Activated T-cell treated with anti-CD3 and anti-CD28 coated beads, Interleukin-2, amount 50 U/mL, for 4 hours (primary cell): ENCODE results near the gene BMP5. TPM values are rescaled to one million over a fixed set of nuclear protein-coding genes. Genes with fewer than 3 reads are reported as not detected.

Source experiments
- ATAC-seq, 2 donors: fragments of 200-7000 bp; cut with Tn5 transposase; one replicate each; pipeline ENCODE4 v1.10.0; 2021
- DNase-seq: peaks from one replicate; pipeline ENCODE4 v3.0.0-alpha.2; 2020
- H3K27me3 Mint-ChIP-seq: one replicate; pipeline ENCODE4 v1.8.0; 2021; ENCODE audit warnings: low read depth, mixed read lengths
- H3K36me3 Mint-ChIP-seq: one replicate; pipeline ENCODE4 v1.8.0; 2022; ENCODE audit warnings: mixed read lengths; ENCODE audit not compliant: insufficient read depth
- H3K4me1 Mint-ChIP-seq: one replicate; pipeline ENCODE4 v1.8.0; 2021; ENCODE audit warnings: low read depth, mixed read lengths
- H3K4me3 Mint-ChIP-seq: one replicate; pipeline ENCODE4 v1.8.0; 2021; ENCODE audit warnings: mild to moderate bottlenecking, moderate library complexity, mixed read lengths
- H3K9me3 Mint-ChIP-seq: one replicate; pipeline ENCODE4 v1.8.0; 2021; ENCODE audit warnings: mixed read lengths
- total RNA-seq, 3 donors: library from RNA; stranded (reverse); gene quantifications; one replicate each; pipeline ENCODE4 v1.2.1, GENCODE V29; 2021

The BMP5 gene
- total RNA-seq, 3 donors from 2014 or later, result not detected

DNA sequence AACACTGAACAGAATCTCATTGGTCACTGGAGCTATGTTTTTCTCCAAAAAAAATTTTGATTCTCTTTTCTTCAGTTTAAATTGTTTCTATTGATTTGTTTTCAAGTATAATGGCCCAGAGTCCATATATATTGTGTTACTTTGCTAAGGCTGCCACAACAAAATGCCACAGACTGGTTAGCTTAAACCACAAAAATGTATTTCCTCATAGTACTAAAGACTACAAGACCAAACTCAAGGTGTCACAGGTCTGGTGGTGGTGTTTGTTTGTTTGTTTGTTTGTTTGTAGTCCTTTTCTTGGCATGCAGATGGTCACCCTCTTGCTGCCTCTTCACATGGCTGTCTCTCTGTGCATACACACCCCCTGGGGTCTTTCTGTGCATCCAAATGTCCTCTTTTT, 34.0 kb downstream of the BMP5 start:
- H3K4me1 Mint-ChIP-seq, result no peaks in the 10 kb centered on the region
- H3K9me3 Mint-ChIP-seq, result no peaks in the 10 kb centered on the region
- H3K4me3 Mint-ChIP-seq, result no peak overlapping the region
- DNase-seq (no peak), ATAC-seq (no peak)
- no peaks in the 10 kb centered on the region for H3K36me3 Mint-ChIP-seq
- no peaks in the 10 kb centered on the region for H3K27me3 Mint-ChIP-seq

DNA sequence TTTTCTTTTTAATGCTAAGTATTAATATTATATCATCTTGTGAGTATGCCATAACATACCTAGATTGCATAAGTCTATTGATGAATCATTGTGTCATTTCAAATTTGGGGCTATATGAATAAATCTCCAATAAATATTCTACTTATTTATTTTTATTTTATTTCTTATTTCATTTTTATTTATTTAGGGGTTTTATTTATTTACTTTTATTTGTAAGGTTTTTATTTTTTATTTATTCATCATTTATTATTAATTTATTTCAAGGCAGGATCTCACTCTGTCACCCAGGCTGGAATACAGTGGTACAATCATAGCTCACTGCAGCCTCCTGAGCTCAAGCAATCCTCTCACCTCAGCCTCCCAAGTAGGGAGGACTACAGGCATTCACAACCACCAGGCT, 36.3 kb downstream of the BMP5 start:
- Mint-ChIP-seq H3K4me1 (no peaks in the 10 kb centered on the region), H3K27me3 (no peaks in the 10 kb centered on the region), H3K4me3 (no peak overlapping the region), H3K9me3 (no peaks in the 10 kb centered on the region), H3K36me3 (no peaks in the 10 kb centered on the region)
- no peak for ATAC-seq
- DNase-seq, result no peak

DNA sequence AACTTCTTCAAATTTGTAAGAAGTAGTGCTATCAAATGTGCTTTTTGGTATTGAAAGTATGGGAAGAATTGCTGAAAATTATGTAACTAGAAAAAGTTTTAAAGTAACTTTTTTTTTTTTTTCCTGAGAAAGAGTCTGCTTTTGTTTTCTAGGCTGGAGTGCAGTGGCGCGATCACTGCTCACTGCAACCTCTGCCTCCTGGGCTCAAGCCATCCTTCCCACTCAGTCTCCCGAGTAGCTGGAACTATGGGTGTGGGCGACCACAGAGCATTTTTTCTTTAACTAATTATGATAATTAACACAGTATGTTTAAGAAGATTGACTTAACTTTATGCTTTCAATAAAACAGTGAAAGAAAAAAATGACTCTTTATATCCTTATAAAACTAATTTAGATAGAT, 38.4 kb downstream of the BMP5 start:
- no peak overlapping the region for H3K4me3 Mint-ChIP-seq
- H3K36me3 Mint-ChIP-seq, result no peaks in the 10 kb centered on the region
- ATAC-seq (no peak), DNase-seq (no peak)
- H3K4me1 Mint-ChIP-seq, result no peaks in the 10 kb centered on the region
- no peaks in the 10 kb centered on the region for H3K27me3 Mint-ChIP-seq
- H3K9me3 Mint-ChIP-seq, result peaks cover 3% of the 10 kb centered on the region

DNA sequence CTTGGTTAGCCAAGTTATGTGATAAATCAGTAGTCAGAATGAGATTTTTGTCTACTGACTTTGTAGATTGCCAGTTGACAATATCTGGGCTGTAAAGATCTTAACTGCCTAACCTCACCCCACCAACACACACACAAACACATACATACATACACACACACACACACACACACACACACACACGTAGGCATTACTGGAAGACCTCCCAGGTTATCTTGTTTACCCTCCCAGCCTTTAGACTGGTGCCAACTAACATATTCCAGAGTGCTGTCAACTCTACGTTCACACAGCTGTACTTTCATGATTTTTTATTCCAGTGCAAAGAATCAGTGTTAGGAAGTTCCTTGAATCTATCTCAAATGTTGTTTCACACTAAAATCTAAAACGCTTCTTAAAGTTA, 38.9 kb downstream of the BMP5 start:
- ATAC-seq (no peak), DNase-seq (no peak)
- Mint-ChIP-seq H3K4me3 (no peak overlapping the region), H3K36me3 (no peaks in the 10 kb centered on the region), H3K9me3 (peaks cover 3% of the 10 kb centered on the region), H3K27me3 (no peaks in the 10 kb centered on the region), H3K4me1 (no peaks in the 10 kb centered on the region)

DNA sequence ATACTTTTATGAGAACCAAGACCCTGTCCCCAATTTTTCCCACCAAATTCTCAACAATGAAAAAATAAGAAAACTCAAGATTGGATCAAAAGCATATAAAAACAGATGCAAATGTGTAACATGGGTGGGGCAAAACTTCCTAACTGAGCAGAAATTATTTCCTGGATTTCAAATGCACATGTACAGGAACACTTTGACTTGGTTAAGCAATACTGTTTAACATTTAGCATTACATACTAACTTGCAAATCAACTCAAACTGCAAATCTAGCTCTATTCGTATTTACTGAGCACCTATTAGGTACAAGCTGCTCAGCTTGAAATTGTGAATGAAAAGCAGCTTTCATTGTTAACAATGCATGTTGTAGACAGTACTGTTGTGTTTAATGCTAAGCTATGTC, 40.2 kb downstream of the BMP5 start:
- no peaks in the 10 kb centered on the region for H3K36me3 Mint-ChIP-seq
- ATAC-seq, result no peak

DNA sequence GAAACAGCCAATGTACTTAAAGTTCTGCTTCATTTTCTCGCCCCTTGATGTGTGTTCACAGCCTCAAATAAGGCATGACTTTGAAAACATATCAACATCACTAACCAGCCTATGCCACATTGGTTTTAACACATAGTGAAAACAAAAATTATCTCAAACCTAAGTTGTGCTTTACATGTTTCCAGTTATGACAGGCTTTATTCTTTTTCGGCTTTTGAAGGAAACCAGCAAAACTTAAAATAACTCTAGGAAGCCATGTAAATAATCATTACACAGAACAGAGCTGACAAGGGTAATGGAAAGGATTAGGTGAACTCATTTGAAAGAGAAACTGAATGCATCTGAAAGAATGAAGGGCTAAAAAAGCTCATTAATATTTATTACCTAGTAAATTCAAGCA, 42.1 kb downstream of the BMP5 start:
- no peaks in the 10 kb centered on the region for H3K36me3 Mint-ChIP-seq
- DNase-seq (no peak), ATAC-seq (no peak)
- H3K9me3 Mint-ChIP-seq, result peaks cover 3% of the 10 kb centered on the region
- no peak overlapping the region for H3K4me3 Mint-ChIP-seq
- no peaks in the 10 kb centered on the region for H3K27me3 Mint-ChIP-seq
- H3K4me1 Mint-ChIP-seq, result no peaks in the 10 kb centered on the region

More for the DNA sequence above, 40.2 kb downstream of the BMP5 start:
- no peaks in the 10 kb centered on the region for H3K27me3 Mint-ChIP-seq
- H3K9me3 Mint-ChIP-seq, result peaks cover 3% of the 10 kb centered on the region
- H3K4me1 Mint-ChIP-seq, result no peaks in the 10 kb centered on the region
- DNase-seq, result no peak
- H3K4me3 Mint-ChIP-seq, result no peak overlapping the region

DNA sequence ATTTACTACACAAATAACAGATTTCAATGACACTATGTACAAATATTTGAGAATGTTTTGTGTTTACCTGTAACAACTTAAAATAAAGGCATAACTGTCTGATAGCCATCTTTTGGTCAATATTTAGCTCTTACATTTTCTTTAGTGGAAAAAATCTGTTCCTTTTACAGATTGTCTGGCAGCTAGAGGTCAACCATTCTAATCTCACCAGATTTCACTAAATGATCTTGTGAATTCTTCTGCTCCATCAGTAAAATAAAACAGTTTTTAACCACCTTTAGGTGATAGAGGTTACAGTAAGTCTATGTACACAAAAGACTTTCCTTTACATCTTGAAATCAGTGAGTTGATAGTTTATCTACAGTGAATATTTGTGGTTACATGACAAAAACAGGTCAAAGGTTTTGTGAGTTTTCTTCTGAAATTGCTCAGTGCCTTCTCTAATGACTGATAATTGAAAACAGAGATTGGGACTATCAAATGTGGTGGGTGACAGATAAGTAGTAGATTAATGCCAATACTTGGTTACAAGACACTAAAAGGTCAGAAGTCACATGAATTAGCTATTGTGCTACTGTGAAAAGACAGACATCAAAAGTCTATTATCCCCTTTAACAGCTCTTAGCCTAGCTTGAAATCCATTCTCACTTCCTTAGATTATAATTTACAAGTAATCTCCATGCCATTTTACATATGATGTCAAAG, 47.4 kb downstream of the BMP5 start:
- Mint-ChIP-seq H3K27me3 (no peaks in the 10 kb centered on the region), H3K36me3 (no peaks in the 10 kb centered on the region), H3K4me3 (no peak overlapping the region), H3K4me1 (no peaks in the 10 kb centered on the region), H3K9me3 (peaks cover 8% of the 10 kb centered on the region)
- ATAC-seq (no peak), DNase-seq (no peak)

DNA sequence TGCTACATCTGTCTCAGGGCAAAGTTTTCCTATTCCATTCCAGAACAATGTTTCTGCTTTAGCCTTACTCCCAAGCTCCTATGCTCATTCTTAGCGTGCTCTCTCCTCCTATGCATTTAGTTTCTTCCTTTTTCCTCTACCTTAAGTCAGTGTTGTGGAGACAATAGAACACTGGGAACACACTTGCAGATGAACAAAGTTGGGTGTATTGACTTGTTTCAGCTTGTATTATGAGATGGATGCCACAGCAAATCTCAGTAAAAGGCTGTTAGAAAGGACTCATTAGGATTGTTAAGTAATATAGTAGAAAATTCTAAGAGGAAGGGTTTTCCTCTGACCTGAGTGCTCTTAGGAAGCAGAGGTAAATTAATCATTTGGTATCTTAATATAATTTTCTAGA, 48.4 kb downstream of the BMP5 start:
- Mint-ChIP-seq H3K4me3 (no peak overlapping the region), H3K36me3 (no peaks in the 10 kb centered on the region), H3K4me1 (no peaks in the 10 kb centered on the region), H3K27me3 (no peaks in the 10 kb centered on the region), H3K9me3 (peaks cover 8% of the 10 kb centered on the region)
- DNase-seq, result no peak
- no peak for ATAC-seq

DNA sequence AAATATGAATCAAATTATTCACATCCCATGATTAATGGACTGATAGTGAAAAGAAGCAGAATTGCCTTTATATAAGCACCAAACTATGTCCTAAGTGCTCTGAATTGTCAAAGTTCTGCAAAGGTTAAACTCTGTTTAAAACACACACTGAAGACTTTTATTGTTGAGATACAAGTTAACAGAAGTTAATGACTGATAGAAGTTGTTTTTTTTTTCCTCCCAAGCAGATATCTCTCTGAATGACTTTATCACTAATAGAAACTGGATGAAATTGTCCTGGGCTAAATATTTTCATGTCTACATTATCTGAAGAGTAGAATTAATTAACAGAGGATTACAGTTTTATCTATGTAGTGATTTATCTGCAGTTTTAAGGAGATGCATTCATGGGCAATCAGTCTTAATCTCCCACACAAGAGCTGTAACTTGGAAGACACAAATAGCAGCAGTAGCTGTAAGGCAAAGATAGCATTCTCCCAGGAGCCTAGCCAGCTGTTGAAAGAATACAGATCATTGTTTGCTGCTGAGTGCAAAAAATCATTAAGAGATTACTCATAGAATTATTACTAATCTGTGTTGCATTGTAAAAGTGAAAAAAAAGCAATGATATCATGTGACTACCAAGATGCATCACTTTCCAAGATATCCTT, 49.9 kb downstream of the BMP5 start:
- ATAC-seq, result no peak
- no peak for DNase-seq
- H3K4me3 Mint-ChIP-seq, result no peak overlapping the region
- H3K4me1 Mint-ChIP-seq, result no peaks in the 10 kb centered on the region
- H3K27me3 Mint-ChIP-seq, result no peaks in the 10 kb centered on the region
- H3K36me3 Mint-ChIP-seq, result no peaks in the 10 kb centered on the region
- peaks cover 10% of the 10 kb centered on the region for H3K9me3 Mint-ChIP-seq

DNA sequence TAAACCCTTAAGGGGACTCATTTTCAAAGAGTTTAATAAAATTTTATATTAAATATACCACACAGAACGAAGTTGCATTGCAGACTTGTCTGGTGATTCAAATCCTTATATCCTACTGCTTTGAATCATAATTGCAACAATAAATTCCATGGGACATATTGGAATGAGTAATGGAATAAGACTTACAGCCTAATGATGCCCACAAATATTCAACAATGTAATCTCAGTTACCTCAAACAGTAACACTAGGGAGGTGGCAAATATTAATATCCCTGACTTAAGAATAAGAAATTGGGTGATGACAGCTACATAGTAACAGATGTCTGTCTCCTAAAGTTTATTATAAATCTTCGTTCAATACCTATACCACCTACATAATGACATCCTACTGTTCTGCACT, 52.6 kb downstream of the BMP5 start:
- Mint-ChIP-seq H3K4me1 (no peaks in the 10 kb centered on the region), H3K4me3 (no peak overlapping the region), H3K27me3 (no peaks in the 10 kb centered on the region), H3K9me3 (peaks cover 12% of the 10 kb centered on the region), H3K36me3 (no peaks in the 10 kb centered on the region)
- DNase-seq, result no peak
- no peak for ATAC-seq

DNA sequence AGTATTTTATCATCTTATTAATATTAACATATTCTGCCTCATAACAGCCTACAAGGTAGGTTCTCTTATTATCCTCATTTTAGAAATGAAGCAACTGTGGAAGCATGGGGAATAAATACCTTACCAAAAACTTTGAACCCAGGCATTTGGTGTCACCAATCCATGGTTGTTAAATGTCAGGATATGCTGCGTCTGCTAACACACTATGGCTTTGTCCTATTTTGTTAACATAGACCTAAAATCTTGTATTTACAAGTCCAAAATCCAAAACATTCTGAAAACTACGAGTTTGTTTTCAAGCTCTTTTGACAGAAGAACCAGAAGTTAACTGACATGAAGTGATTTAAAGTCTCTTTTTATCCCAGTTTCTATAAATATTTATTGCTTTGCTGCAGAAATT, 53.4 kb downstream of the BMP5 start:
- Mint-ChIP-seq H3K36me3 (no peaks in the 10 kb centered on the region), H3K9me3 (peaks cover 10% of the 10 kb centered on the region), H3K27me3 (no peaks in the 10 kb centered on the region), H3K4me3 (no peak overlapping the region), H3K4me1 (no peaks in the 10 kb centered on the region)
- DNase-seq, result no peak
- ATAC-seq, result no peak

DNA sequence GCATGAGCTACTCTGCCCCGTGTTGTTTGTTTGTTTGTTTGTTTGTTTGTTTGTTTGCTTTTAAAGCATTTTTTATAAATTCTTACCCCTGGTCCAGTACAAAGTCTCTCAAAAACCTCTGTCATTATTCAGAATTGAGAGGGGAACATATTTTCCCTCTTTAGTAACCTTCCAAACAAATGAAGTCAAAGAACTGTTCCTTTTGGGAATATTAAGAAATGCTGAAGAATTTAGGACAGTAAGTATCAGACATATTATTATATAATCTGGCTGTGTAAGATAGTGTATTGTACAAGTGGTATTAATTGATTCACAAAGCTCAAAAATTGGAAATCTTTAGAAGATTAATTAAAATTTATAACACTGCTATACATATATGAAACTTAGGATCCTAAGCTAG, 54.7 kb downstream of the BMP5 start:
- Mint-ChIP-seq H3K36me3 (no peaks in the 10 kb centered on the region), H3K27me3 (no peaks in the 10 kb centered on the region), H3K9me3 (peaks cover 6% of the 10 kb centered on the region), H3K4me1 (no peaks in the 10 kb centered on the region), H3K4me3 (no peak overlapping the region)
- DNase-seq (no peak), ATAC-seq (no peak)

DNA sequence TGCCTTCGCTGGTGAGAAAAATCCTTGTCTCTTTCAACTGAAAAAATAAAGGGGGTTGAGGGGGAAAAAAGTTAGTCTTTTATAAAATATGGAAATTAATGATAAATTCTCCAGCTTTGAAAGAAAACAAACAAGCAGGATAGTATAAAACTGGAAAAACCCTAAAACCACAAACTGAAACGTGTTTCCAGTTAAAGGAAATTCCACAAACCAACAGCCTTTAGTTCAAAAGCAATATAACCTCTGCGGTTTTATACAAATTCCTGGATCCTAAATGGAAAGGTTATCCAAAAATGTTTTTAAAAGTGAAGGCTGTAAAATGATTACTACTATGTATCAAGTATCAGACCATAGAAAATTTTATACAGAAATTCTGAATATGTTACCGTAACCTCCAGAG, 55.6 kb downstream of the BMP5 start:
- no peaks in the 10 kb centered on the region for H3K36me3 Mint-ChIP-seq
- DNase-seq, result no peak
- no peaks in the 10 kb centered on the region for H3K27me3 Mint-ChIP-seq
- H3K9me3 Mint-ChIP-seq, result peaks cover 4% of the 10 kb centered on the region
- H3K4me3 Mint-ChIP-seq, result no peak overlapping the region
- H3K4me1 Mint-ChIP-seq, result no peaks in the 10 kb centered on the region
- no peak for ATAC-seq

DNA sequence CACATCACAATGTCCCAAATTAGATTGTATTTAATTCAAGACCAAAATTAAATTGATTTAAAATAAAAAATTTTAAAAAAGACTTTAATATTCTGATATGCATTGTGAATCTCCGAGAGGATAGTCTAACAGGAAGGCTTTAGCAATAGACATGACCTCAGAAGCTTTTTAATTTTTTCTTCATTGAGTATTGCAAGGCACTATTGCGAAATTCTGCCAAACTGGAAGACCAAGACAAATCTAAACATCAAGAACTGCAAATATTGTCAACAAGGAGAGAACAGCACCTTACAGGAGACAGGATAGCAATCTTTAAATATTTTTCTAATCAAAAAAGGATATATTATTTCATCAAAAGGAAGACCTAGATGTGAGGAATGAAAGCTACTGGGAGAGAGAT, 56.9 kb downstream of the BMP5 start:
- Mint-ChIP-seq H3K4me1 (no peaks in the 10 kb centered on the region), H3K36me3 (no peaks in the 10 kb centered on the region), H3K4me3 (no peak overlapping the region), H3K27me3 (no peaks in the 10 kb centered on the region), H3K9me3 (peaks cover 7% of the 10 kb centered on the region)
- no peak for ATAC-seq
- no peak for DNase-seq

DNA sequence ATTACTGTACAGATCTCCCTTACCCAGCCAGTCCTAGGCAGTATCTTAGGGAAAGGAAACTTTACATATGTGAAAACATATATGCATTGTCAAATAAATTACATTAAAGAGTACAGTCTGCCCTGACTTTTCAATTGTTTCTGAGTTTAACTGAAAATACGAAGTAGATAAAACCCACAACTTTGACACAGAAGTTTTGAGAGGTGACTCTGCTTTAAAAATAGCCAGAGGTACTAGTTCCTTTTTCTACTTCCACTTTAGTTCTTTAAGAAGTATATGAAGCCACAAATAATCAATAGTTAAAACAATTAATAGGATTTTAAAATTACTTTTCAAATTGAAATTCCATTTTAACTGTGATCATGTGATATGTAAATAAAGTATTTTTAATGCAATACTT, 62.9 kb downstream of the BMP5 start:
- H3K36me3 Mint-ChIP-seq, result no peaks in the 10 kb centered on the region
- no peak overlapping the region for H3K4me3 Mint-ChIP-seq
- no peak for ATAC-seq
- H3K27me3 Mint-ChIP-seq, result no peaks in the 10 kb centered on the region
- H3K4me1 Mint-ChIP-seq, result no peaks in the 10 kb centered on the region
- no peak for DNase-seq
- H3K9me3 Mint-ChIP-seq, result peaks cover 3% of the 10 kb centered on the region
